Prostate gland (tissue), 2 donors: ENCODE results near the gene SRXN1.

Source experiments
- POLR2AphosphoS5 ChIP-seq: sonication (generic); formaldehyde crosslinking; IDR thresholded peaks from one replicate; pipeline ENCODE4 v1.6.1; 2017; ENCODE audit warnings: antibody characterized with exemption
- TF ChIP-seq, protein P1 (sequence below), 4 experiments: fragments of 200-600 bp in 2 of 4; fragments of 450-650 bp in 2 of 4; sonication (generic) in 2 of 4; IDR thresholded peaks; 1 replicate in 3 of 4; 2 replicates in 1 of 4; pipeline ENCODE4 v1.5.1; 2016 to 2019; ENCODE audit warnings: antibody characterized with exemption in 4 of 4, mild to moderate bottlenecking in 2 of 4, moderate library complexity in 2 of 4

DNA sequence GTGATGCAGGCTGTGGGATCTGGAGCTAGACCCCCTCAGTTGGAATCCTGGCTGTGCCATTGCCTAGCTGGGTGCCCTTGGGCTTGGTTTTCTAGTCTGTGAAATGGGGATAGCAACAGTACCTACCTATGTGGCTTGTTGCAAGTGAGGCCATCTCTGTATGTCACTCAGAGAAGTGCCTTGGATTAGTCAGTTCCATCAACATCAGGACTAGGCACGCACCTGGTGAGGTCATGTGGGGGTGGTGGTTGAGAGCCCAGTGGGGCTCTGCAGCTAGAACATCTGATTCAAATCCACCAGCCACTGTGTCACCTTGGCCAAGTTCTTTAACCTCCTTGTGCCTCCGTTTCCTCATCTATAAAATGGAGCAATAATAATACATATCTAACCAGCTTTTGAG, 55.4 kb downstream of the SRXN1 start:
- TF ChIP-seq, protein P1, sequence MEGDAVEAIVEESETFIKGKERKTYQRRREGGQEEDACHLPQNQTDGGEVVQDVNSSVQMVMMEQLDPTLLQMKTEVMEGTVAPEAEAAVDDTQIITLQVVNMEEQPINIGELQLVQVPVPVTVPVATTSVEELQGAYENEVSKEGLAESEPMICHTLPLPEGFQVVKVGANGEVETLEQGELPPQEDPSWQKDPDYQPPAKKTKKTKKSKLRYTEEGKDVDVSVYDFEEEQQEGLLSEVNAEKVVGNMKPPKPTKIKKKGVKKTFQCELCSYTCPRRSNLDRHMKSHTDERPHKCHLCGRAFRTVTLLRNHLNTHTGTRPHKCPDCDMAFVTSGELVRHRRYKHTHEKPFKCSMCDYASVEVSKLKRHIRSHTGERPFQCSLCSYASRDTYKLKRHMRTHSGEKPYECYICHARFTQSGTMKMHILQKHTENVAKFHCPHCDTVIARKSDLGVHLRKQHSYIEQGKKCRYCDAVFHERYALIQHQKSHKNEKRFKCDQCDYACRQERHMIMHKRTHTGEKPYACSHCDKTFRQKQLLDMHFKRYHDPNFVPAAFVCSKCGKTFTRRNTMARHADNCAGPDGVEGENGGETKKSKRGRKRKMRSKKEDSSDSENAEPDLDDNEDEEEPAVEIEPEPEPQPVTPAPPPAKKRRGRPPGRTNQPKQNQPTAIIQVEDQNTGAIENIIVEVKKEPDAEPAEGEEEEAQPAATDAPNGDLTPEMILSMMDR (IDR thresholded peaks at IDR 0.05), result no peak
- no peak for TF ChIP-seq POLR2AphosphoS5
